DMS53 treated with DMSO at 0.1 percent for 48 hours (cell line): ENCODE data around the gene SKI.

ENCODE experiments used
- DNase-seq: peaks from one replicate; lab custom pipeline; 2025; ENCODE audit not compliant: unreplicated experiment; lab: John Stamatoyannopoulos, UW

SKI gene

DNA sequence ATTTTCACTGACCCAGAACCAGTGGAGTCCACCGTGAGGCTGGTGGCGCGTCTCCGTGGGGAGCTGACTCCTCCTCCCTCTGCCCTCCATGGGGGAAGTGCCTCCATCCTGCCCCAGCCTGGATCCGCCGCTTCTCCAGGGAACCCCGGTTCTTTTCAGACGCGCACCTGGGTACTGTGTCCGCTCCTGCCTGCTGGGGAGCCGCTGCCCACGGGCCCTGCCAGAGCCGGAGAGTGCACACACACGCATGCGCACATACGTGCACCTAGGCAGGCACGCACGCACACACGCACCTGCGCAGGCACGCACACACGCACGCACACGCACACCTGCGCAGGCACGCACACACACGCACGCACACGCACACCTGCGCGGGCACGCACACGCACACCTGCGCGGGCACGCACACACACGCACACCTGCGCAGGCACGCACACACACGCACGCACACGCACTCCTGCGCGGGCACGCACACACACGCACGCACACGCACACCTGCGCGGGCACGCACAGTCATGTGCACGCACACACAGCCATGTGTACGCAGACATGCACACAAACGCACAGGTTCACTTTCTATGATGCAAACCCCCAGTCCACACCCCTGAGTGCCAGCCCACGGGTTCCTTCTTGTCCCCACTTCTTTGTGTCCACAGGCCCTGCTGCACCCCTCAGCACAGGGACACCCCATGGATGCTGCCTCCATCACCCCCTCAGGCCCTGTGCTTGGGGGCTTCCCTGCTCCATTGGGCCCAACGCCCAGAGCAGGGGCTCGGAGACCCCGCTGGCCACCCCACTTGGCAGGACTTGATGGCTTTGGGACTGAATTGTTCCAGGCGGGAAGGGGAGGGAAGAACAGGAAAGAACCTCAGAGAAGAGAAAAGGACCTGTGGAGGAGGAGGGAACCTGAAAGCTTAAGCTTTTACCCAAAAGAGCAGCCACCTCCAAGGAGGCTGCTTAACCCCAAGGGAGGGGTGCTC is 120.5 kb downstream of the SKI start:
- no peak for DNase-seq

DNA sequence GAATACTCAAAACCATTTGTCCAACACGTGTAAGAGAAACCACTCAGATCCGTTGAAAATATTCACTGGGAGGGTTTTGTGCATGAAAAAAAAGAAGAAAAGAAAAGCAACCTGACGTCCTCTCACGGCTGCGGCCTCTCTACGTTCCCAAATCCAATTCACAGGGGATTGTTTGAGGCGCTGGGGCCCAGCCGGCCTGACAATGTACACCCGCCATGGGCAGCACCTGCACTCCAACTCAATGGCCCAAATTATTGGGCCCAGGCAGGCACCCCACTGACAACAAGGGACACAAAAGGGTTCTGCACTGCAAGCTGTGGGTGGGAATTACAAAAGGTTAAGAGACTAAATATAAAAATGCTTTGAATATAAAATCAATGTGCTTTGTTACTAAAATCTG is 121.7 kb downstream of the SKI start:
- no peak for DNase-seq

DNA sequence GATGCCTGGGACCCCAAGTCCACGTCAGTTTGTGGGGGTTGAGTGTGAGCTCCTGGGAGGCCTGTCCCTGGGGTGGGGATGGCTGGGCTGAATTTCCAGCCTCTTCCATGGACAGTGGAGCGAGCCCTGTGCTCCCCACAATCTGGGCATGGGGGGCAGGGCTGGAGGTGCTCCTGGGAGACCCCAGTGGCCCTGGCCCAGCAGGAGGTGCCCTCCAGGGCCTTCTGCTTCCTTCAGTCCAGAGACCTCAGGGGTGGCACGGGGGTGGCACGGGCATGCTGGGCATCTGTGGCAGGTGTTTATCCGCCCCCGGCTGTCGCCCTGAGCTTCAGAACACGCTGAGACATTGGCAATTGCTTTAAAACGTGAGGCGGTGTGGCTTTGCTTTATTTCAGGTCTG is 122.4 kb downstream of the SKI start:
- DNase-seq: no peak

DNA sequence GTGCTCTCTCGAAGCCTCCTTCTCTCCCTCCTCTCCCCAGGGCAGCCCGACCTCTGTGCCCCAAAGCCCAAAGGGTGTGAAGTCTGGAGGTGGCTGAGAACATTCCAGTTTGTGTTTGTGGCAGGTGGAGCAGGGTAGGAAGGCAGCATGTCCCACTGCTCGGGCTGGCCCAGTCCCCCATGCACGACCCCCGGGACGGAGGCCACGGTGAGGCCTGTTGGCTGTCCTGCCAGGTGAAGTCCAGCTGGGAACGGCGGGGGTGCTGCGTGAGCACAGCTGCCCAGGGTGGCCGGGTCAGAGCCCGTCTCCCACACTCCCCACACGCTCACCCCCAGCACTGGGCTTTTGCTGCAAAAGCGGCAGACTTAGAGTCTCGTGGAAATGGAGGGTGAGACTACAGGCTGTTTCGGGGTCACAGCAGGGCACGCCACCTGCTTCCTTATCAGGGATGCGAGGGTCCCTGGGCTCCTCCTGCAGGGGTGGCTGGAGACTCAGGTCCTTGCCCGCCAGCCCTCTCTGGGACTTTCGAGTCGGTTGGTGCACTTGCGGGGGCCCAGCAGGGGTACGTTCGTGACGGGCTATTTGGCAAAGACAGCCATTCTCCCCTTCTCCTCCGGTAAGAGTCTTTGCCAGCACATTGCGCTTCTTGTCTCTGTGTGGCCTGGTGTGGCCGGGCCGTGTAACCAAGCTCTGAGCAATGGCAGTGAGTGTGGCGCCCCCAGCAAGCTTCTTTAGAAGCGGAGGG is 123.0 kb downstream of the SKI start:
- DNase-seq: no peak

DNA sequence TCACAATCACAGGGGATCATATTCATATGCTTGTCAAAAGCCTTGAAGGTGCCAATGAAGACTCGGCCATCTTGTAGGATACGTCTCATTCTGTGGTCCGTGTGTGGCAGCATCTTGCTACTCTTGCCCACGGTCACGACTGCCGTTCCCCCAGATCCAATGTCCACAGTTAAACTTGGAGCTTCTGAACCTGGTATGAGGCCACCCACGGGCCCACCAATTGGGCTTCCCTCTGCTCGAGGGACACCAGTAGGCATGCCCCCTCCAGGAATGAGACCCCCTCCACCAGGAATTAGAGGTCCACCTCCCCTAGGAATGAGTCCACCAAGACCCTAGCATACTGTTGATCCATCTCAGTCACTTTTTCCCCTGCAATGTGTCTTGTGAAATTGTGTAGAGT is 123.6 kb downstream of the SKI start:
- DNase-seq: no peak

DNA sequence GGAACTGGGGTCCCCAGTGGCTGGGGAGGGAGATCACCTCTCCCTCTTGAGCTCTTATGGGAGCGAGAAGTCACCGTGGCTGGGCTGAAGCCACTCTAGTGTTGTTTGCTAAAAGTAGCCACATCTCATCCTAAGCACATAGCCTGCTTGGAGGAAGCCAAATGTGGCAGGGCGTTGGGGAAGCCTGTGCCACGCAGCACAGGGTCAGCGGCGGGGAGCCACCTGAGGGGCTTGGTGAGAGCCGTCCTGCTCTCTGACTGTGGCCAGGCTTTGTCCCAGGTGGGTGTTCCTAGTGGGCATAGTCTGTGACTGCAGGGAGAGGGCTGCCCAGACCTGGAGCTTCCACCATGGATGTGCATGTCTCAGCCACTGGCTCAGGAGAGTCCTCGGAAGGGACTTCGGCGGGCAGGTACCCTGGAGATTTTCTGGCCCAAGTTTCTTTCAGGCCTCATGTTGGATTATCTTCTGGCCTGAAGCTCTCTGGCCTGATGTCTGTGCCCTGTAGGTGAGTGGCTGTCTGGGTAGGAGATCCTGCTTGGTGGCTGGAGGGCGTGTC is 124.3 kb downstream of the SKI start:
- DNase-seq: no peak

DNA sequence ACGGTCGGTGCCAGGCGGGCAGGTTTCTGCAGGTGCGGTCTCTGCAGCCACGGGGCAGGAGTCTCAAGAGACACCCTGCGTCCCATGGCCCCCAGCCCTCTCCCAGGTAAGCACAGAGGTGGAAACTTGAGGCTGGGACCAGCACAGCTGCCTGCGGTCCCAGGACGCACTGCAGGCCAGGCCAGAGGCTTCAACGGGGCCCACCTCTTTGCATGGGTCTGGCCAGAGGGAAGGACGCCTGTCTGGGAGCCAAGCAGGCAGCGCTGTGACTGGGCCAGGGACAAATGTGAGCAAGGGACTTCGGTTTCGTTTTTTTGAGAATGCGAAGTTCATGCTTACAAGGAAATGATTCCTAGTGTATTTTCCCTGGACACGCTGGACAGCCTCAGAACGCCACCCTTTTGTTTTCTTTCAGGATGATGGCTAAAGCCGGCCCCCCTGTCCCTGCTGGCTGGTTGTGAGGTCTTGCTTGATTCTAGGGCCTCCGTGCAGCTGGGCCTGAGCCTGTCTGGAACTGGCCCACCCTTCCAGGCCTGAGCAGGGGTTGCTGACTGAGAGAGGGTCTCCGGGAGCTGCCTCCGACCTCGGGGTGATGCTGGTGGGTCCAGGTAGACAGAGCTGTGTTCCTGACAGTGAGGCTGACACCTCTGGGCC is 124.9 kb downstream of the SKI start:
- DNase-seq: no peak

DNA sequence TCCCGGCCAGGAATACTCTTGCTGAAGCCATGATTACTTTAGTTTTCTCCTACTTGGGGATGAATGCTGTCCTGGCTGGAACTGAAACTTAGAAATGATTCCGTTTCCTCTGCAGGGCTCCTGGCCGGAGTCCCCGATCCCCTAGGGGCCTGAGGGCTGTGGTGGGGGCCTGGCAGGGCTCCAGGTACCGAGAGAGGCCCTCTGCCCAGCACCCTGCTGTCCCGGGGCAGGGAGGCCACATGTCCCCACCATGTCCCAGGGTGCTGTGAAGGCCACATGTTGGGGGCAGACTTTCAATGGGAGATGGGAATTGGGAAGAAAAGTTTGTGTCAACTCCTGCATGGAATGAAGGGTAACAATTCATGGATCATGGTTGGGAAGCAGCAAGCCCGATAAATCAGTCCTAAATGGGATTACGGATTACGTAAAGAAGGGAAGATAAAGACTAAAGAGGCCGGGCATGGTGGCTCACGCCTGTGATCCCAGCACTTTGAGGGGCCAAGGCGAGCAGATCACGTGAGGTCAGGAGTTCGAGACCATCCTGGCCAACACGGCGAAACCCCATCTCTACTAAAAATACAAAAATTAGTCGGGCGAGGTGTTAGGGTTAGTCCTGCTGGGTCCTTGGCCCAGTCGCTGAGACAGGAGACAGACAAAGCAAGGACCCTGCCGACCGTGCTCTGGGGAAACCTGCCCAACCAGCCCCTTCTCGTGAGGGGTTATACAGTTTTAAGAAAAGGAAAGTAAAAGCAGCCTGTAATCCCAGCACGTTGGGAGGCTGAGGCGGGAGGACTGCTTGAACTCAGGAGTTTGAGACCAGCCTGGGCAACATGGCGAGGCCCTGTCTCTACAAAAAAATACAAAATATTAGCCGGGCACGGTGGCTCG is 125.7 kb downstream of the SKI start:
- no peak for DNase-seq

DNA sequence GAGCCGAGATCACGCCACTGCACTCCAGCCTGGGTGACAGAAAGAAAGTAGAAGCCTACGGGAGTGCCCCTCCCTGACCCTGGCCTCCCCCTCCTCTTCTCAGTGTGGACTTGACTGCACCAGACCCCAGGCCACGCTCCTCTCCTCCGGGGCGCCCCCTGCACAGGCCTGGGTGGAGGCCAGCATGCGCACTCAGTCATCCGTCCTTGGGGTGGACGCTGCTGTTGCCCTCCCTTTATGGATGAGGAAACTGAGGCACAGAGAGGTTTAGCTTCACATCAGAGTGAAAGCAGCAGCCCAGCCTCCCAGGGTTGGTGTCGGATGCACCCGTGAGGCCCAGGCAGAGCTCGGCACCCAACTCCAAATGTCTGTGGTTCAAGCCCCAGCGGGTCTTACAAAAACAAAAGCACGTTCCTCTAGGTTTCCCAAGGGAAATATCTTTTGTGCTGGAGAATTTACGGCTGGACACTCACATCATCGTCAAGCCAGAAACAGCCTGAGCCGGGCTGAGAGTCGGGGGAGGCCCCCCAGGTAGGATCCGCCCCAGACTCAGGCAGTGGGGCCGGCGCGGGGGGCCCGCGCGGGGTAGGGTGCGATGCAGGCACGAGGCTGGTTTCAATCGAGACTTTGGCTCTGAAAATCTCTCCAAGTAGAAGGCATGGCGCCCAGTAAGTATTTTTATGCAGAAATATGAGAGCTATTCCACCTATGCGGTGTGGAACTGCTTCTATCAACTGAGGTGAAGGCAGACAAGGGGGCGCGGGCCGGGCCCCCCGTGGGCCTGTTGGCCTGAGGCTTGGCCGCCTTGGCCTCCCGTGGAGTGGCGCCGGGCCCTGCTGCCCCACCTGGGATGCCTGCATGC is 126.6 kb downstream of the SKI start:
- no peak for DNase-seq

DNA sequence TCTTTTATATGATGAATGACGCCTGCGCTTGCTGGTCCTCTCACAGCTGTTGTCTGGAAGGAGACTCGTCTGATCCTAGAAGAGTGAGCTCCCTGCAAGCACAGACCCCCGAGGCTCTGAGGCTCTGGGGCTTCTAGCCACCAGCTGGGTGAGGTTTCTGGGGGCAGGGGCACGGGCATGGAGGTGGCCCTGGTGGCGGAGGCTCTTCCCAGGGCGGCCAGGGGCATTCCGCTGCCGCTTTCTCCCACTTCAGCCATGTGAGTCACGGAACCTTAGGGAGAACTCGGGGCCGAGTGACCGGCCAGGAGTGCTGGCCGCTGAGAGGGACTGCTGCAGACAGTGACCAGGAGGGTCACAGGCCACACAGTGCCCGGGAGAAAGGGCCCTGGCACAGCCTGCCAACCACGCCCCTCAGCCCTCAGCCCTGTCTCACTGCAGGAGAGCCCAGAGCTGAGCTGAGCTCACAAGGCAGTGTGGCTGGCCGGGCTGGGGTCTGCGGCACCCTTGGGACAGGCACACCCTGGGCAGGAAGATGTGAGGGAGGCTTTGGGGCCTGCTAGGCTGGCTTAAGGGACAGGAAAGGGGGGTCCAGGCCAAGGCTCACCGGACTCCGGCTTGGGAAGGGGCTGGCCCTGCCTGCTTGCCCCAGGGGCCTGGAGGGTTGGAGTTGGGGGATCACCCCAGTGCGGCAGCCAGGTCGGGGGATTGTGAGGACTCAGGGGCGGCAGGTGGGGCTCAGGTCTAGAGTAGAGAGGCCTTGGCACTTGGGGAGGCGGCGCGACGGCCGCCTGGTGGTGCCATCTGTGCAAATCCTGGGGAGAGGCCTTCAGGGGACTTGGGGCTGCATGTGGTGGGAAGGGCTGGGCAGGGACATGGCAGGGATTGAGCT is 127.5 kb downstream of the SKI start:
- DNase-seq: no peak

DNA sequence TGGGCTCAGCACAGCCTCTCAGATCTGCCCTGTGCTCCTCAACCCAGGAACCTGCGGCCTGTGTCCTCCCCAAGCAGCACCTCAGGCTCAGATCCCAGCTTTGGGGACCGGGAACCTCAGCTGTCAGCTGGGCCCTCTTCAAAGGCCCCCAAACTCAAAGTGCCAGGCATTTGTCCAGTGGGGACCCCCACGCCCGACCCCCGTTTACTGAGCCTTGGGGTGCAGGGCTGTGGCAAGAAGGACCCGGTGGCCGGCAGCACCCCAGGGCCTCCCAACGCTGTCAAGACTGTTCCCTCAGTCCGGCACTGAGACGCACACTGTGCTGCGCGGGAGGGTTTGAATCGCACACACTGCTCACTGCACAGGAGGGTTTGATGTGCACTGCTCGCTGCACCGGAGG is 128.3 kb downstream of the SKI start:
- no peak for DNase-seq

DNA sequence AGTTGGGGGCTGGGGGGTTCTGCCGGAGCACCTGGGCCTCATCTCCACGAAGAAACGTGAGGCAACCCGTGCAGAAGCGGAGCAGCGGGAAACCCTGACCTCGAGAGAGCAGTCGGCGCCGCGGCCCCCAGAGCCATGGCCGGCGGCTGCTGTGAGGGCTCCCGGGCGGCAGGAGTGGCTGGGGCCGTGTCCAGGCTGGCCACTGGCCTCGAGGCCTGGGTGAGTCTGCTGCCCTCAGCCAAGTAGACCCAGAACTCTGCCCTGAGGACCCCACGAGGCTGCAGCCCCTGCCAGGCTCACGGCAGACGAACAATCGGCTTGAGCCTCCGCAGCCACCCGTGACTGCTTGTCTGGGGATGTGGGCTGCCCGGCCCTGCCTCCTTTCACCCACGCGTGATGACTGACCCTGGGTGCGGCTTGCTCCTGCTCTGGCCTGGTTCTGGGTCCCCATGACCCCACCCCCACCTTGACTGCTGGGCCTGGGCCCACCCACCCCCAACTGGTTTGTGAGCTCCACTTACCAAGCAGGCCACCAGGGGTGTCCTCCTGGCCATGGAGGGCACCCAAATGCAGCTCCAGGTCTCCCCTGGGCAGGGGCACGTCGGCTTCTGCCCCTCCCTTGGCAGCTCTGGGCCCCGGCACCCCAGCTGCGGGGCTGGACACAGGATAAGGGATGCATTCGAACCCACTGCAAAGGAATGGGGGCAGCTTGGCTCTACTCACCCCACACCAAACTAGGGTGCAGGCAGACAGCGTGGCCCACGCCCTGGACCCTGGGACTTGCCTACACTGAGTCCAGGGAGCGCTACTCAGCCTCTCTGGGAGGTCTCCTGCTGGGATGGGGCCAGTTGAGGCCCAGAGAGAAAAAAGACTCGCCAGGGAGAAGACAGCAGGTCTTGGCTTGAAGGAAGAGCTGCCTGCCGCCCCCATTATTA is 129.1 kb downstream of the SKI start:
- no peak for DNase-seq

DNA sequence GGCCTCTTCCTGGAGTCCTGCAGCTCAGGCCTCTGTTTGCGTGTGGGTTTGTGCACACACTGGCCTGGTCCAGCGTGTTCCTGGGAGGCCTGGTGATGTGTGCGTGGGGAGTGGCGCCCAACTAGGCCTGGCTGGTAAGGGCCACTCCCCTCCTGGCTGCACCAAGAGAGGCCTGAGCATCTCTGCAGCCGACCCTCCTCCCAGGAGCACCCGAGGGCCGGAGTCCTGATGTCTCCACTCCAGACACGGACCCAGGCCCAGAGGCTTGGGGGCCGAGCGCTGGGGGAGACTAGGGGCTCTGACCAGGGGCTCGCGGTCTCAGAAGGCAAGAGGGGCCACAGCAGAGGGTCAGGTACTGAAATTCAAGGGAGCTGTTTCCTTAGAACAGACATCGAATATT is 130.0 kb downstream of the SKI start:
- DNase-seq: no peak

DNA sequence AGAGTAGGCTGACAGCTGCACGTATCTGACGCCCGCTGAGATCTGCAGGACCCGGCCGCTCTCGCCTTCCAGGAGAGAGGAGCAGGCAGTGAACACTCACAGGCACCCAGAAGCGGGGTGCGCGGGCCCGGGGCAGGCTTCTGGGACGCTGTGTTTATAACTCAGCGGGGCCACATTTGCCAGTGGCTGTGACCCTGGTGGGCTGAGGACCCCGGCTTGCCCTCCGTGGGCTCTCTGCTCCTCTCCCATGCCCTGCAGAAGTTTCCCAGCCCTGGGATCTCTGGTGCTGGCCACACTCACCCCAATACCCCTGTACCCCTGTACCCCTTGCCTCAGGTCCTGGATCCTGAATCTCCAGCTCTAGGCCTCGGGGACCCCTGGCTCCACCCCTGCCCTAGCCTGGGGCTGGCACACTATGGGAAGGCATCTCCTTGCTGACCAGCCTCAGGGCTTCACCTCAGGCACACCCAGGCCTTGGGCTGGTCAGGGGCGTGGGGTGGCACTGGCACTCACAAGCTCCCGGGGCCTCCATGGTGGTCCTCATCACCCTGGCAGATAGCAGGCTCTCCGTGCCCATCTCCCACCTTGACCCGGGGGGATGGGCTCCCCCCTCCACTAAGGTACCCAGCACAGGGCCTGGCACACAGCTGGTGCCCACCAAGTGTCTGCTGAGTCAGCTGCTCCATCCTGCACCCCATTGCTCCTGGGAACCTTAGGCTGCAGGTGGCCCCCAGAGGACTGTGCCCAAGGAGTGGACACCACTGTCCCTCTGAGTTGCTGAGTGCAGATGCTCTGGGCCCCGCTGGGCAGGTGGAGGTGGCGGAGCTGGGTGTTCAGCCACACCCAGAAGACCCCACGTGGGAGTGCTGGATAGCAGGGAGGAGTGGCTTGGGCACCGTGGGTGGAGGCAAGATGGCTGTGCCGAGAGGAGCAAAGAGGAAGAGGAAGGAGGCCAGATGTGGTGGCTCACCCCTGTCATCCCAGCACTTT is 130.8 kb downstream of the SKI start:
- no peak for DNase-seq
